Activated CD8-positive, alpha-beta memory T cell treated with anti-CD3 and anti-CD28 coated beads, Interleukin-2, amount 50 U/mL, for 1 hour (primary cell): ENCODE data around the gene TBXAS1.
"Not testable (repeated sequence)": the region's sequence is repeated elsewhere in the genome, so short reads cannot be mapped to it uniquely, and the experiment has no call there.

Source experiments
- DNase-seq: peaks from one replicate; pipeline ENCODE4 v3.0.0-alpha.2; 2020; ENCODE audit errors: extremely low read depth

The TBXAS1 gene

DNA sequence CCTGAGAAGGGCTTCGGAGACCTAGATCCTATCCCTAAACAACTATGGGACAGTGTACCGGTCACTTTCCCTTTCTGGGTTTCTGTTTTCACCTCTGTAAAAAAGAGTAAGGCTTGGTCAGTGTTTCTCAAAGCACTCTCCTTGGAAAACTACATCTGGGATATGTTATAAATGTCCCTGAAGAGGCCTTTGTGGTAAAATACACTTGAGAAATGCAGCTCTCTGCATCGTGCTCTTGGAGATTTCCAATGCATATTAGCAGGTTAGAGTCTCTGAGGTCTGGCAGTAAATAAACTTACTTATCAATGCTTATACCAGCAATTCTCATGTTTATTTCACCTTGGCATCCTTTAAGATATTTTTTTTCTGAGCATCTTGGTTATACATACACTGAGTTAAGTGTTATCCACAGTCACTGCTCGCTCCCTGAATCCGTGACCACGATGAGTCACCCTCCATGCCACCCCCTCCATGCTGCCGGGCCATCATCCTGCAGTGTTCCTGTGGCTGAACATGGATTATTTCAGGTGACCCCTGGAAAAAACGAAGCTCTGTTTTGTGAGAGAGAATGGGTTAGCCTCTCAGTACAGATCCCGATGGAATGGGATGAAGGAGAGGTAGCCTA is 3.3 kb upstream of the TBXAS1 start:
- no peak for DNase-seq

DNA sequence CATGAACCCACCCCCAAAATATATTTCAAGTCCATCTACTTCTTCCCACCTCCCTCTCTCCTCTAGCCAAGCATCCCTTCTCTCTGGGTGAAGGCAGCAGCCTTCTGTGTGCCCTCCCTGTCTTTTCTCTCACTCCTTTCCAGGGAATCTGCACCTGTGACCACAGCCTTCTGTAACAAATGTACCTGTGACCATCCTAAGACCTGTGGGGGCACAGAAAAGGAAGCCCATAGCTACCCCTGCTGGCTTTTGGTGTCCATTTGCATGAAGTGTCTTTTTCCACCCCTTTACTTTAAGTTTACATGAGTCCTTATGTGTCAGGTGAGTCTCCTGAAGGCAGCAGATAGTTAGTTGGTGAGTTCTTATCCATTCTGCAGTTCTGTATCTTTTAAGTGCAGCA is 2.0 kb upstream of the TBXAS1 start:
- no peak for DNase-seq

GRCh38 chr7:139828446-139828845 is 618 bp upstream of the TBXAS1 start:
- DNase-seq: no peak

DNA sequence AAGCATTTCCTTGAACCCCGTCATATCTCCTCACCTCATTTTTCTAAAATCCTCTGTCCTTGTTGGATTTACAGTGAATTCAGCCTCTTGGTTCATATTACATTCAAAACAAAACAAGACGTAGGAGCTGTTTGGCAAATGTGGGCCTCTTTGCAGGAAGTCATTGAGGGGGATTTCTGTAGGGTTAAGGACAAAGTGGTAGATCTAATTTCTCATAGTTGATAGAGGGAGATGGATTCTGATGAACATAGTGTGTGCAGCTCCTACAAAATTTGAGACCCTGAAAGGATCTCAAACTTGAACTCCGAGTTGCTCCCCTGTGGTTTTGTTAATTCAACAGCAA is 682 bp downstream of the TBXAS1 start:
- DNase-seq: no peak

DNA sequence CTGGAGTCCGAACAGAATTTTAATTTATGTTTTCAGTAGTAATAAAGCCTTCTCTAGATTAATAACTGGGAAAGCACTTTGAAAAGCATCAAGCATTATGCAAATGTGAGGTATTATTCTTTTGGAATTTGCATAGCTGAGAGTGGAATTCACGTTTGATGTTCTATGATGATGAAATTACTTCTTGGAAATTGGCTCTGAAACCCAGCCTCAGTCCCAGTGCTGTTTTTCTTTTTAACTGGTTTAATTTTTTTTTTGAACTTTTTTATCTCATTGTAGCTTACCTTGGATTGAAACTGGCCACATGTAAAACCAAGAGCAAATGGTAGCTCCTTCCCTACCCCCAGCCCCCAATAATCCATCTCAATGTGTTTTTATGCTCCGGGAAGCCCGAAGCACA is 1.2 kb downstream of the TBXAS1 start:
- DNase-seq: no peak

DNA sequence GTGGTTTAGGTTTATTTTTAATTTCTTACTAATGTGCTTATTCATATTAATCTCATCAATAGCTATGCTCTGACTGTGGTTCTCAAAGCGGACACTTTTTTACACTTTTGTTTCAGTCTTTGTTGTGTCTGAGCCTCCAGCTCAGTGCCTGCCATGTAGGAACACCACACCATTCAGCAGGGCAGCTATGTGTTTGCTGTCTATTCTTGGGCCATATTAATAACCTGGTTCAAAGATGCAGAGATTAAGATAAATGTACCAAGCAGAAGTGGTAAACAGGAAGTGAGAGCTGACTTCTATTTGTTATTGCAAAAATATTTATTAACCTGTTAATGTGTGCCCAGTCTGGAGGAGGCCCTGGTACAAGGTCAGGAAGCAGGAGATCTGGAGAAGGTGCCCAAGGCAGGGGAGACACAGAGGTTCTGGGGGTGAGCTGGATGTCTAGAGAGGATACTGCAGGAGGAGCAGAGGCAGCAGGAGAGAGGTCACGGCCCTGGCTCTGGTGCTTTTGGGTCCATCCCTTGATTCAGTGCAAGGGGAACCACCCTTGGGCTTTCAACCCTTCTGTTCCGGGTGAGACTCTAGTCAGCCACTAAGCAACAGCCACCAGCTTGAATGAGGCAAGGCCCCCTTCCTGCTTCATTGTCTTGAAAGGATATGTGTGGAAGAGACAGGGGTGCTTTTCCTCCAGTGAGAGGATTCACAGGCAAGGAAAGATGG is 1.9 kb downstream of the TBXAS1 start:
- DNase-seq: no peak

- not testable (repeated sequence) for DNase-seq
Observed at GRCh38 chr7:139835848-139836247, 6.8 kb downstream of the TBXAS1 start.

GRCh38 chr7:139837291-139837690 is 8.2 kb downstream of the TBXAS1 start:
- DNase-seq: not testable (repeated sequence)

DNA sequence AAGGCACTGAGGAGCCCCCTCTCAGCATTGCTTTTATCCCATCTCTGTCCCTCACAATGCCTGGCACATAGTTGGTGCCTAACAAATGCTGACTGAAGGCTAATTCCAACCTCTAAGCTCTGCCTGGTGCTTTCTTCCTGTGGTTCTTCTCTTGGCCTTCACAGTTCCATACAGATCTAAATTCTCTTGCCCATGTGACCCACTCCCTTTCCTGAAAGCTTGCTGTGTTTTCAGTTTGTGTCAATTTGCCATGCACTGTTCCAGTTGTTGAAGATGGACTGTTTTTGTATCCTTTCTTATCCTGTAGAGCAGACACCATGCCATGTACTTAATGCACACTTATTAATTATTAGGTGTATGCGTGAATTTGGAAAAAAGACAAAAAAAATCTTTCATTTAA is 9.2 kb downstream of the TBXAS1 start:
- DNase-seq: no peak

DNA sequence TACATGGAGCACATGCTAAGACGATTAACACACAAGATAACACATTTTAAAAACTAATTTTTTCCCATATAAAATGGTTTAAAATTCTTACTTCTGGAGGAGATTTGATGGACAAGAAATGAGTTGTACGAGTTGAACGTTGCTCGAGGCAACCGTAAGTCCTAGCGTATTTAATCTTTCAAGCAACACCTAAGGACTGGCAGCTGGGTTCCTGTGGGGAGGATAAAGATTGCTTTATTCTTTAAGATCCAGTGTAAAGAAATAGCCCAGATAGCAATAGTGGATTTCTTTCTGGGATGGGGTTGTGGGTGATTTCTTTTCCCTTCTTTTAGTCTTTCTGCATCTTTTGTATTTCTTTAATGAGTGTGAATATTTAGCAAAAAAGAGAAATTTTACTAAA is 9.8 kb downstream of the TBXAS1 start:
- DNase-seq: no peak

GRCh38 chr7:139840776-139841175 is 11.7 kb downstream of the TBXAS1 start:
- DNase-seq: no peak

DNA sequence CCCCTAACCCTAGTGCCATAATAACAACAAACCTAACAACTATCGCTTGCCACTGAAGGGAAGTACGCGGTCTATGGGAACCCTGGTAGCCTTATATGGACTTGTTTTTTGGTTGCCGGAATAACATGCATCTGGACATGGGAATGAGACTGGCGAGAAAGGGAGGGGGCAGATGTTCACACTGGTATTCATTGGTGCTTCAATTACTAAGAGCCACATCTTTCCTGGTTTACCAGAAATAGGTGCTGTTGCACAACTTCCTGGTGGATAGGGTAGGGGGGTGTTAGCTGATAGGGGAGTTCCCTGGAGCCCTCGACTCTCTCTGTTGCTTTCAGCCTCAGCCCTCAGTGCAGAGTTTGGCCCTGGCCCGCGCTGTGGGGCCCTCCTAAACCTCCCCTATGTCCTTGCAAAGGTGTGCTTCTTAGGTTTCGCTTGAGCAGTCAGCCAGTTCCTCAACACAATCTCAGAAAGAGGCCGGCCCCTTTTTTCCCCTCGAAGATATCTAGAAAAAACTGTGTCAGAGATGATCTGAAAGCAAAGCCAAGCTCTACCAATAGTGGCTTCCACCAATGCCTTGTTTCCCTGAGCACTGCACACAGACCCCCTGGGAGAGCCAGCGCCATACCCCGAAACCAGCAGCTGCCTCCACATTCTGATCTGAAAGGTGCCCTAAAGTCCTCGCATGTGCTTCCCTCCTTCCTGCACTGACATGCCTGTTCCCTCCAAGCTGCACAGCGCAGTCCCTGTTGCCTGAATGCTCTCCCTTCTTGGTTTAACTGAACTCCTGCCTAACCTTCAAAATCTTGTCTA is 13.5 kb downstream of the TBXAS1 start:
- no peak for DNase-seq

DNA sequence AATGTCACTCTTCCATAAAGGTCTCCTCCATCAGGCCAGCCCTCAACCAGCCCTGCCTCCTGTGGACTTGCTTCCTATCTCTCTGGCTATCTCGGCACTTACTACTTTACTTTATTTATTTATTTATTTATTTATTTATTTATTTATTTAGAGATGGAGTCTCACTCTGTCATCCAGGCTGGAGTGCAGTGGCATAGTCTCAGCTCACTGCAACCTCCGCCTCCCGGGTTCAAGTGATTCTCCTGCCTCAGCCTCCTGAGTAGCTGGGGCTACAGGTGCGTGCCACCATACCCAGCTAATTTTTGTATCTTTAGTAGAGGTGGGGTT is 14.1 kb downstream of the TBXAS1 start:
- DNase-seq: not testable (repeated sequence)

DNA sequence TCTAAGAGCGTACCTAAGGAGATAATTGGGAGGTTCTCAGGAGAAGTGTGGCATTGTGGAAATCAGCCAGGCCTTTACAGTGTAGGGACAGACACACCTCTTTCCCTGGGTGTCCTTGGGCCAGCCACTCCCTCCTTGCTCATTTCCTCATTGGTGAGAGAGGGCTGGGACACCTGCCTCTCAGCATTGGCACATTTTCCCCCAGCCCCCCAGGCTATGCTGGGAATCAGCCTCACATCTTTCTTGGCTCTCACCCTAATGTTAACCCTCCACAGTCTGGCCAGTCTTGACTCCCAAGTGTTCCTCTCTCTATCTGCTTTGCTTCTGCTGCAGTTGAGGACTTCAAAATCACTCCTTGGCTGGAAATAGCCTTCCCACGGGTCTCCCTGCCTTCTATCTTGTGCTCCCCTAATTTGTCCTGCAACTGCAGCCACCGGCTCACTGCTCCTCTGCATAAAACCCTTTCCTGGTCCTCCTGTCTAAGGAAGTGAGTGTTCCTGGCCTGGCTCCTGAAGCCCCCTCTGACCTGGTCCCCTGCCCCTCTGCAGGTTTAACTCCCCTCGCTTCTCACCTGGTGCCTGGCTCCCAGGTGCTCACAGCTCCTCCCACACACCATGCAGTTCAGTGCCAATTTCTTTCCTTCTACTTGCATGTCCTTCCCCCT is 15.8 kb downstream of the TBXAS1 start:
- no peak for DNase-seq

DNA sequence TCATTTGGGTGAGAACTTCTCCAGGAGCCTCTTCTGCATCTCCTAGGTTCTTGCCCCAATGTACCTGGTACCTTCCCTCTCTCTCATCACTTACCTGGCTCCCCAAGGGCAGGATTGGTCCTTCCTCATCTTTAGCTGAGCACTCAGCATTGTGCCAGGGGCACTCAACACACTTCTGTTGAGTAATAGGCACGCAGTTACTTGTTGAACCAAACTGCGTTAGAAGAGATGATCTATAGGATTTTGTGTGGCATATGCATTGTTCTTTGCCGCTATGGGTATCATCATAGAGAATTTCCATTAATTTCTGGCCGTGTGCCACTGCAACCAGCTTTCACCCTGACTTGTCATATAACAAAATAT is 16.4 kb downstream of the TBXAS1 start:
- no peak for DNase-seq

DNA sequence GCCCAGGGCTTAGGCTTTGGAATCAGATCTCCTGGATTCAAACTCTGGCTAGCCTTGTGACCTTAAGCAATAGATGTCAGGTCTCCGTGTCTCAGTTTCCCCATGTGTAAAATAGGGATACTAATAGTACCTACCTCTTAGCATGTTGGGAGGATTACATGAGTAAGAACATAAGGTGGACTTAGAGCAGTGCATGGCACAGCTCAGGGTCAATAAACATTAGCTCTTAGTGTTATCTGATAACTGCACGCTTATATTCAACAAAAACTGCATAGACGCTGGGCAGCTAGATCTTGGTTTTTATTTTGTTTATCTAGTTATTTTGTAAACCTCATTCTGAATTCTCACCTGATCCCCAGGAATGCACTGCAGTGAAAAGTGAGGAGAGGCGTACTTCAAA is 17.2 kb downstream of the TBXAS1 start:
- DNase-seq: no peak

DNA sequence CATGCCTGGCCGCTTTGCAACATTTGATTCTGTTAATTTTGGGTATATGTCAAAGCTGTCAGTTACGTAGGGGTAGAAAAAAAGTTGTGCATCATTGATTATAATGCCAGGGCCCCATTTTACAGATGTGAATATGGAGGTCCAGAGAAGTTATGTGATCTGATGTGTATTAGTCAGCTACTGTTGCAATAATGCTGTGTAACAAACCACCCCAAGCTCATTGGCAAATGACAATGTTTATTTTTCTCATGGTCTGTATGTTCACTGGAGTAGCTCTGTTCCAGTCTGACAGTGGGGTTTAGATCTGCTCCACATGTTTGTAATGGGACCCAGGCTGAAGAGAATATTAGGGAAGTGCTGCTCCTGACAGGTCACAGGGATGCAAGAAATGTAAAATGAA is 19.2 kb downstream of the TBXAS1 start:
- no peak for DNase-seq

DNA sequence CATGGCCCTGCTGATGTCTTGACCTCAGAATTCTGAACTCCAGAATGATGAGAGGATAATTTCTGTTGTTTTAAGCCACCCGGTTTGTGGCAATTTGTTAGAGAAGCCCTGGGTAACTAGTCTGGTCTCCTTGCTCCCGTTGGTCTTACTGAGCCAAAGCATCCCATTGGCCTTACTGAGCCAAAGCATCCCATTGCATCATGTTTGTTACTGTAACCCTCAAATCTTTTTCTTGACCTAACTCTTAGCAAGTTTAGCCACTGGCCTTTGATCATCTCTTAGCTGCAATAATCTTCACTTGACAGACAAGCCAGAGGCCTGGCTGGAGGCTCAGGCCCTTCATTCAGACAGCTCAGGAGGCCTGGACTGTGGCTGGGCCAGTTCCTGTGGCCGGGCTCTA is 21.8 kb downstream of the TBXAS1 start:
- DNase-seq: no peak

GRCh38 chr7:139851770-139852481 is 22.9 kb downstream of the TBXAS1 start:
- no peak for DNase-seq

DNA sequence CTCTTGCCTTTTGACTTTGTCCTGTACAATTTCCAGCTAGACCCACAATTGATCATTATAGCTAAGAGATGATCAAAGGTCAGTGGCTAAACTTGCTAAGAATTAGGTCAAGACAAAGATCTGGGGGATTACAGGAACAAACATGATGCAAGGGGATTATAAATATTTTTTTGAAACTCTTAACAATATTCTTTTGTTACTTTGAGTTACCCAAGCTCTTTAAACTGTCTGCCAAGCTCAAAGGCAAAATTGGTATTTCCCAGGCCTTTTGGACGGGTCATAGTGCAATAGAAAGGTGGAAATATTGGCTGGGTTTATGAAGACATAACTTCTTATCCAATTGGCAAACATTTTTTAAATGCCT is 23.4 kb downstream of the TBXAS1 start:
- no peak for DNase-seq

GRCh38 chr7:139853506-139854123 is 24.6 kb downstream of the TBXAS1 start:
- DNase-seq: no peak

GRCh38 chr7:139854124-139854511 is 25.1 kb downstream of the TBXAS1 start:
- DNase-seq: no peak
